H1 (cell line): ENCODE results near the gene ABCD1.

ENCODE experiments used
- CBX5 ChIP-seq: fragments of 300-800, 300-1000 bp; sonication (generic); IDR thresholded peaks from 2 replicates; pipeline ENCODE4 v1.7.1; 2016; ENCODE audit warnings: antibody characterized with exemption, low read length, low read depth
- CTCF ChIP-seq, 3 experiments: IDR thresholded peaks; 1 replicate in 2 of 3; 2 replicates in 1 of 3; pipeline versions ENCODE4 v1.5.1 to v1.6.1; 2011; ENCODE audit warnings: low read length in 3 of 3, mild to moderate bottlenecking in 3 of 3, inconsistent platforms in 2 of 3, low read depth in 1 of 3, moderate library complexity in 1 of 3; ENCODE audit not compliant: insufficient read depth in 1 of 3; ENCODE audit errors: control extremely low read depth in 1 of 3
- EP300 ChIP-seq, 2 experiments: IDR thresholded peaks; 1 replicate in 1 of 2; 2 replicates in 1 of 2; pipeline ENCODE4 v1.6.1; 2011 to 2012; ENCODE audit warnings: low read depth in 2 of 2, low read length in 2 of 2, mild to moderate bottlenecking in 2 of 2, borderline replicate concordance in 1 of 2, inconsistent platforms in 1 of 2, moderate library complexity in 1 of 2
- NANOG ChIP-seq: IDR thresholded peaks from 2 replicates; pipeline ENCODE4 v1.6.1; 2011; ENCODE audit warnings: low read length, low read depth, mild to moderate bottlenecking, inconsistent platforms; ENCODE audit not compliant: insufficient read depth, poor library complexity, severe bottlenecking
- POLR2A ChIP-seq, 2 experiments: IDR thresholded peaks; 1 replicate in 1 of 2; 2 replicates in 1 of 2; pipeline ENCODE4 v1.6.1; 2011; ENCODE audit warnings: low read depth in 2 of 2, low read length in 2 of 2, mild to moderate bottlenecking in 2 of 2; ENCODE audit errors: control extremely low read depth in 1 of 2
- RFX5 ChIP-seq: IDR thresholded peaks from 2 replicates; pipeline ENCODE4 v1.6.1; 2011; ENCODE audit warnings: low read depth, low read length, improper control_type of control experiment, borderline replicate concordance
- SIN3A ChIP-seq, 2 experiments: IDR thresholded peaks in 1 of 2; conservative IDR thresholded peaks in 1 of 2; 2 replicates each; pipeline ENCODE4 v1.6.1; 2011 to 2012; ENCODE audit warnings: low read length in 2 of 2, improper control_type of control experiment in 1 of 2, low read depth in 1 of 2, mild to moderate bottlenecking in 1 of 2
- TAF1 ChIP-seq: IDR thresholded peaks from 2 replicates; pipeline ENCODE4 v1.6.1; 2011; ENCODE audit warnings: mild to moderate bottlenecking, low read depth, low read length

DNA sequence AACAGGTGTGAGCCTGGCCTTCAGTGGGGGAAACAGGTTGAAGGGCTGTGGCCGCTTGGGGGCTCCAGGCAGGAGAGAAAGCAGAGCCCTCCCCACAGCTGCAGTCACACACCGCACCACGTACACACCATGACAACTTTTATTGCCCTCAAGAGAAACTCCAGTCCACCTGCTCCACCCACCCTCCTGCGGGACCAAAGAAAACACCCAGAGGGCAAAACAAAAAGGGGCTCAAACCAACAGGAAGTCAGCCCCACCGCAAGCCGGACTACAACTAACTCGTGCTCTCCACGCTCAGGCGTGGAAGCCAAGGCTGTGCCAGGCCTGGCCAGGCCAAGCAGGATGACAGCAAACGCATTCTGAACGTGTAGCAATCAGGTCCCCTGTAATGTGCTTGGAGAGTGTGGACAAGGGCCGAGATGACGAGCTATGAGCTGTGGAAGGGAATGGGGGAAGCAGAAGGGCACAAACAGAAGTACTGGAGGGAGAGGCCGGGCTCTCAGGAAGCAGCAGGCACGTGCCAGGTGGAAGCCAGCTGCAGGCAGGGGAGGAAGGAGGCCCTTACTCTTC is 24.2 kb upstream of the ABCD1 start:
- TF ChIP-seq SIN3A (conservative IDR thresholded peaks at IDR 0.05 in 1 of 2, IDR thresholded peaks at IDR 0.05 in 1 of 2; ENCODE audit: low read depth in 1 of 2, low read length in 2 of 2) (no peak), CTCF (IDR thresholded peaks at IDR 0.05; ENCODE audit: control extremely low read depth in 1 of 3, insufficient read depth in 1 of 3, low read depth in 1 of 3, low read length in 3 of 3) (no peak), RFX5 (no peak), NANOG (no peak), POLR2A (IDR thresholded peaks at IDR 0.05; ENCODE audit: control extremely low read depth in 1 of 2, low read depth in 2 of 2, low read length in 2 of 2) (no peak), EP300 (IDR thresholded peaks at IDR 0.05; ENCODE audit: borderline replicate concordance in 1 of 2, low read depth in 2 of 2, low read length in 2 of 2) (no peak), CBX5 (no peak), TAF1 (no peak)
